ENCODE data around the gene TMEM35A.

DNA sequence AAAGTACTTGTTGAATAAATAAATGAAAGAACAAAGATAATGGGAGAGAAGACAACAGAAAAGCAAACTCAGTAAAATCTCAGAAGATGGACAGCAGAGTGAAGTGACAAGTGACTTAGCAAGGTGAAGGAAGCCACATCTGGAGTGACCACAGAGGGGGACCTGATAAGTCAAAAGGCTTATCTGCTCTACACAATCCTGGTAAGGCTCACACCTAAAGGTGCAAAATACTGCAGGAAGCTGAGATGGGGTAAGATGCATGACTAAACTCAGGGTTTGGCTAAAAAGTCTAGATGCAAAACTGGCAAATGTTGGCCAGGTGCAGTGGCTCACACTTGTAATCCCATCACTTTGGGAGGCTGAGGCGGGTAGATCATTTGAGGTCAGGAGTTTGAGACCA, 49.0 kb upstream of the TMEM35A start:
- TF ChIP-seq, protein P1, sequence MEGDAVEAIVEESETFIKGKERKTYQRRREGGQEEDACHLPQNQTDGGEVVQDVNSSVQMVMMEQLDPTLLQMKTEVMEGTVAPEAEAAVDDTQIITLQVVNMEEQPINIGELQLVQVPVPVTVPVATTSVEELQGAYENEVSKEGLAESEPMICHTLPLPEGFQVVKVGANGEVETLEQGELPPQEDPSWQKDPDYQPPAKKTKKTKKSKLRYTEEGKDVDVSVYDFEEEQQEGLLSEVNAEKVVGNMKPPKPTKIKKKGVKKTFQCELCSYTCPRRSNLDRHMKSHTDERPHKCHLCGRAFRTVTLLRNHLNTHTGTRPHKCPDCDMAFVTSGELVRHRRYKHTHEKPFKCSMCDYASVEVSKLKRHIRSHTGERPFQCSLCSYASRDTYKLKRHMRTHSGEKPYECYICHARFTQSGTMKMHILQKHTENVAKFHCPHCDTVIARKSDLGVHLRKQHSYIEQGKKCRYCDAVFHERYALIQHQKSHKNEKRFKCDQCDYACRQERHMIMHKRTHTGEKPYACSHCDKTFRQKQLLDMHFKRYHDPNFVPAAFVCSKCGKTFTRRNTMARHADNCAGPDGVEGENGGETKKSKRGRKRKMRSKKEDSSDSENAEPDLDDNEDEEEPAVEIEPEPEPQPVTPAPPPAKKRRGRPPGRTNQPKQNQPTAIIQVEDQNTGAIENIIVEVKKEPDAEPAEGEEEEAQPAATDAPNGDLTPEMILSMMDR (IDR thresholded peaks at IDR 0.05 in 8 of 11, conservative IDR thresholded peaks at IDR 0.05 in 3 of 11), result no peak
- no peak for TF ChIP-seq POLR2A (IDR thresholded peaks at IDR 0.05)

Data from spleen (tissue), 7 donors.